Fibroblast of skin of left quadriceps (primary cell): Measurements from ENCODE around the gene PITX3.
"Not testable (repeated sequence)": the region's sequence is repeated elsewhere in the genome, so short reads cannot be mapped to it uniquely, and the experiment has no call there.

Source experiments
- DNase-seq, 2 experiments: peaks; one replicate each; pipeline ENCODE4 v3.0.0-alpha.2; 2013; ENCODE audit warnings: low read depth in 2 of 2

PITX3 gene

DNA sequence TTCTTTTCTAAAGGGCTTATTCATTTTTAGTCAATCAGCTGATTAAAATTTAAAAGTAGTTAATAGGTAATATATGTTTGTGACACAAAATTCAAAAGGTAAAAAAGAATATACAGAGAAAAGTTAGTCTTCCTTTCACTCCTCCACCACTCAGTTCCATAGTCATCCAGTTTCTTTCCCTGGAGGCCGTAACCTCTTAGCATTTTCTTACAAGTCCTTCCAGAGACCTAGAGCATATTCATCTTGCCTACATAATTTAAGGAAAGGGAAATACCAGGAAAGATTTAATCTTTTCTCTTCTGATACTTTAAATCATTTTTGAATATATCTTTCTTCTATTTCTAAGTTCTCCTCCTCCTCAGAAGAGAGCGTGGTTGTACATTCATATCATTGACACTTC lies 14.1 kb upstream of the PITX3 start:
- DNase-seq: no peak

GRCh38 chr10:102254426-102254825 lies 13.1 kb upstream of the PITX3 start:
- no peak for DNase-seq

DNA sequence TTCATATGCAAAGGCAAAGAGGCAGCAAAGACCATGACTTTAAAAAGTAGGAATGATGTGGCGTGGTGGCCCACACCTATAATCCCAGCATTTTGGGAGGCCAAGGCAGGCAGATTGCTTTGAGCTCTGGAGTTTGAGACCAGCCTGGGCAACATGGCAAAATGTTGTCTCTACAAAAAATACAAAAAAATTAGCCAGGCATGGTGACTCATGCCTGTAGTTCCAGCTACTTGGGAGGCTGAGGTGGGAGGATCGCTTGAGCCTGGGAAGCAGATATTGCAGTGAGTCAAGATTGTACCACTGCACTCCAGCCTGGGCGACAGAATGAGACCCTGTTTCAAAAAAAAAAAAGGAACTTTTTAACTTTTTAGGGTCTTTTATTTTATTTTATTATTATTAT lies 11.2 kb upstream of the PITX3 start:
- not testable (repeated sequence) for DNase-seq

DNA sequence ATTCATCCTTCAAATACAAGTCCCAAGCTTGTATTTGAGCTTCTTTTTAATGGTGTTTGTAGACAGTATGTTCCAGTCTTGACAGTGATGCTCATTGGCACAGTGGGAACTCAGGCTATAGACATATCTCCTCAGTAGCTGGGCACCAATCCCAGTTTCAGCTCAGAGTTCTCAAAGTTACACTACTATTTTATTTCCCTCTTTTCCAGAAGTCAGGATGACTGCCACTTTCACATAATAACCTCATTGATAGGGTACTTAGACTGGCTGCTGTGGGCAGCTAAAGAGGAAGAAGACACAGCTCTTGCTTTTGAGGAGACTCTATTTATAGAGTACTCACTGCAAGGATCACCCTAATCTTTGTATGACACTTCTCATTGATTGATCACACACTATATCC lies 6.4 kb upstream of the PITX3 start:
- no peak for DNase-seq

- DNase-seq: no peak
Observed at GRCh38 chr10:102246261-102246660, 4.9 kb upstream of the PITX3 start.

DNA sequence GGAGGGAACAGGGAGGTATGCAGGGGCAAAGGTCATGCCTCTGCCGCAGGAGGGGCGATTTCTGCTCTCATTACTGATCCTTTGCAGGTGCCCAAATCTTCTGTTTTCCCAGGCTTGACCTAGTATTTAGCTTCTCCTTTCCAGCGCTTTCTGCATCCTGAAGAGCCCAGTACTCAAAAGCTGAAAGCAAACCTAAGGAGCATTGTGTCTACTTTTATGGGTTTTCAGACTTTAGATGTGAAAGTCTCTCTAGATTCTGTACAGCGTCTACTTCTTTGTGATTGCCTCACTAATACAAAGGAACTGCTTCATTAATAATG lies 4.6 kb upstream of the PITX3 start:
- DNase-seq: no peak

GRCh38 chr10:102245082-102245931 lies 4.0 kb upstream of the PITX3 start, which contains the start of gene GBF1:
TSS of gene GBF1 (plus strand) at chr10:102245532. CDS start at chr10:102258939, 13,407 bp downstream.
- peak; percentile 100 for DNase-seq

DNA sequence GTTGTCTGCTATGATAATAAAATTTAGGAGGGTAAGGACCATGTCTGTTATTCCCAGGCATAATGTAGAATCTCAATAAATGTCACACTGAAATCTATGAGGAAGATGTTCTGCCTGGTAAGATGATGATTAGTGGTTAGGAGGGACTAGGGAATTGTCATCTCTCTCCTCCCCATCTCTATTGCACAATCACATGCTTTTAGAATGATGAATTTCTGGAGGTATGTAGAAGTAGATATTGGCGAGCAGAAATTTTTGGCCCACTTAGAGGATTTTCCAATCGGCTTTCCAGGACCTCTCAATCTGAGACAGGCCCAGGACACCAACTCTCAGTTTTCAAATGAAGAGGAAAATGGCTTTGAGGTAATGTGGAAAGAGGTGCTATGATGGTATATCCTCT lies 2.0 kb upstream of the PITX3 start:
- DNase-seq: peak; percentile 74 to 77

GRCh38 chr10:102242118-102242485 lies 790 bp upstream of the PITX3 start:
- no peak for DNase-seq

DNA sequence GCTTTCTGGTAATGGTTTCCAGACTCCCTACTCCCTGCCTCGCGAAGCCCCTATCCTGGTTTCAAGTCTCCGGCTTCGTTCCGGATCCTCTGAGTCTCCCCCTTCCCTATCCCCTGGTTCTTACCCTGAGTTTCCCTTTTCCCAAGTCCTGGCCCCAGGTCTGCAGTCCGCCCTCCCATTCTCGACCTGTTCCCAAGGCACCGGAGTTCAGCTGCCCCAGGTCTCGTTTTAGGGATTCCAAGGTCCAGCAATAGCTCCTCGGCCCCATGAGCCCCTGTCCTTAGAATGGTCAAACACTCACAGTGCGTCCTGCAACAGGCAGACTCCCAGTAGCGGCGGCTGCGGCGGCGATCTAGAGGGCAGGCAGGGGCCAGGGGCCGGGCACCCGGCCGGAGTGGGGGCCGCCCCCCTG lies 274 bp downstream of the PITX3 start:
- no peak for DNase-seq

DNA sequence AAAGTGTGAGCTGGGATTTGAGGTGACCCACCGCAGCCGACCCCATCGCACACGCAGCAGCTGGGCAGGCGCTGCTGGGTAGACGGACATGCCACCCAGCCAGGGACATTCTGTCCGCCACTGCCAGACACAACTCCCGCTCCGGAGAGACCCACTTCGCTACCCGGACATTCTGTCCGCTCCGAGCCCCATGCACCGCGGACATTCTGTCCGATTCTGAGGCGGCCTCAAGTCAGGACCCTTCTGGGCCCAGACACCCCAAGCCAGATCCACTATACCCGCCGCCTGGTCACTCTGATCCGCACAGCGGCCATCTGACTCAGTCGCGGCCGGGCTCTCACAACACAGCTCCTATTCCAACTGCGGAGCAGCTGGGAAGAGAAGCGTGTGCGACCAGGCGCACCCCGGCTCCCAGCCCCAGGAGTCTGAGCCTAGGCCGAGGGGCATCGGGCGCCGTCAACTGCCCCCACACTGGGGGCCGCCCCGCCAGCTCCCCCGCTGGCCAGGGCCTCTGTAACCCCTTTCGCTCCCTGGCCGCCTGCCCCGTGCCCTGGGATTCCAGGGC lies 763 bp downstream of the PITX3 start:
- DNase-seq: no peak

- DNase-seq: no peak
Observed at GRCh38 chr10:102237711-102238252, 3.5 kb downstream of the PITX3 start.

- no peak for DNase-seq
Observed at GRCh38 chr10:102236006-102236405, 5.3 kb downstream of the PITX3 start.

- DNase-seq: no peak
Observed at GRCh38 chr10:102235598-102235920, 5.8 kb downstream of the PITX3 start.

DNA sequence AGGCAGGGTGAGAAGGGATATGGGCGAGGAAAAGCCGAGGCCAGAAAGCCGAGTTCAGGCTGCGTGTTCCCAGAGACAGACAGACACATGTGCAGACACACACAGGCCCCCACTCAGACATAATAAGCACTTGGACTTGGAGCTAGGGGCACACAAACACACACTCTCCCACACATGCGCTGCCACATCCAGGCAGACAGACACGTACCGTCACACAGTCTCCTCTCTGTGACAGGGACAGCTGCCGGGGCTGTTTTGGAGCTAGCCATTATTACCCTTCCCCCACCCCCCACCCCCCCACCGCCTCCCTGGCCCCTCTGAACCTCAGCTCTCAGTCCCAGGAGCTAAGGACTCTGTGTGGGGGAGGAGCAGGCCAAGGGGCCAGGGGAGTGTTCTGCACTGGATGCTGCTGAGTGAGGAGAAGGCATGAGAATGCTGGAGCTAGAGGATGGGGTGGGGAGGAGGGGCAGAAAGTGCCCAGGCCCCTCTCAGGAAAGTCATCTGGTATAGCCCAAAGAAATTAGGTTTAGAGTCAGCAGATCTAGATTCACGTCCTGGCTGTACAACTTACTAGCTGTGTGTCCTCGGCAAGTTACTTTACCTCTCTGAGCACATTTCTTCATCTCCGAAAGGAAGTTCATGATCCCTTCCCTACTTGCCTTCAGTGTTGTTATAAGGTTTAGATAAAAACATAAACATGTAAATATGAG lies 6.3 kb downstream of the PITX3 start:
- DNase-seq: no peak

GRCh38 chr10:102233997-102234396 lies 7.3 kb downstream of the PITX3 start:
- DNase-seq: no peak

DNA sequence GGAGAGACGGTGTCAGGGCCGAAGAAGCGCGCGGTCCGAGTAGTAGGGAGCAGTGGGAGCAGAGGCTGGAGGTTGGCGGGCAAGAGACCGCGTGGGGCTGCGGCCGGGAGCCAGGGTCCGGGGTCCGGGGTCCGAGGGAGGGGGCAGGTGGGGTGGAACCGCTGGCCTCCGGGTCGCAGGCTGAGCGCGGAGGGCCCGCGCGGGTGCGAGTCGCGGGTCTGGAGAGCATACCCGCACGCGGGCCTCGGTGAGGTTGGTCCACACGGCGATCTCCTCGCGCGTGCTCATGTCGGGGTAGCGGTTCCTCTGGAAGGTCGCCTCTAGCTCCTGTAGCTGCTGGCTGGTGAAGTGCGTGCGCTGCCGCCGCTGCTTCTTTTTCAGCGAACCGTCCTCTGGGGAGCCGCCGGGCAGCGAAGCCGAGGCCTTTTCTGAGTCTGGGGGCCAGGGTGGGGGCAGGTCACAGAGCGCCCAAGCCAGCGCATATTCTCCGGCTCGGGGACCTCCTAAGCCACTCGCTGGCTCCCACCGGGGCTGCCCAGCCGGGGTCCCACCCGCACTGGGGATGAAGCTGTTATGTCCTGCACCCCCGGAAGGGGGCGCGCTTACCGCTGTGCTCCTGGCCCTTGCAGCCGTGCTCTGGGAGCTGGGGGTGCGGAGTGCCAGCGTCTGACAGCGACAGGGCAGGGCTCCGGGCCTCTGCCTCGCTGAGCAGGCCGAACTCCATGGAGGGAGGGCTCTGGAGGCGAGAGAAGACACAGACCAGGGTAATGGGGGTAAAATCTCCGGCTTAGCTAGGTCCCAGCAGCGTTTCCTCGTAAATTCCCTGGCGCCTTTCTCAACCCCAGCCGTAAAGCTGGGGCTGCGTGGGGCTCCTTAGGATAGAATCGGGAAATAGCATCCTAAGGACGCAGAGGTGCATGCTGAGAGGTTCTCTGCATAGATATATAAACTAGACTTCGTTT lies 9.7 kb downstream of the PITX3 start:
- DNase-seq: no peak

- DNase-seq: no peak
Observed at GRCh38 chr10:102230861-102231356, 10.4 kb downstream of the PITX3 start.

GRCh38 chr10:102230264-102230860 lies 10.9 kb downstream of the PITX3 start:
- DNase-seq: peak in 1 of 2 experiments; percentile 26

DNA sequence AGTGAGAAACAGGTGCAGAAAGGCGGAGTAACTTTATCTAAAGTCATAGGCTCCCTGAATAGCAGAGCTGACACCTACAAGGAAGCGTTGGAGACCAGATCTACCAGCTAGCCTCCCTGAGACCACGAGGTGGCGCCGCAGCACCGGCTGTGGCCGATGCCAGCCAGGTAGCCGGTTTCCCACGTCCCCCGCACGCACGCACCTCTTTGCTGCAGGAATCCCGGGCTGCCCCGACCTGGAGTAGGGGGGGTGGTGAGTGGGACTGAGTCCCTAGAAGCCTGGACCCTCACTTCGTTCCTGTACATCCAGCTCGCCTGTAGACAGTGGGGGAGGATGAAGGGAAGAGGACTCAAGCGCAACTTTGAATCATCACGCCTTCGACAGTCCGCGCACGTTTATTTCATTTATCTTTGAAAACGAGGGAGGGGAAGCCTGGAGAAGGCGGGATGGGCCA lies 11.5 kb downstream of the PITX3 start:
- peak in 1 of 2 experiments; percentile 23 for DNase-seq

DNA sequence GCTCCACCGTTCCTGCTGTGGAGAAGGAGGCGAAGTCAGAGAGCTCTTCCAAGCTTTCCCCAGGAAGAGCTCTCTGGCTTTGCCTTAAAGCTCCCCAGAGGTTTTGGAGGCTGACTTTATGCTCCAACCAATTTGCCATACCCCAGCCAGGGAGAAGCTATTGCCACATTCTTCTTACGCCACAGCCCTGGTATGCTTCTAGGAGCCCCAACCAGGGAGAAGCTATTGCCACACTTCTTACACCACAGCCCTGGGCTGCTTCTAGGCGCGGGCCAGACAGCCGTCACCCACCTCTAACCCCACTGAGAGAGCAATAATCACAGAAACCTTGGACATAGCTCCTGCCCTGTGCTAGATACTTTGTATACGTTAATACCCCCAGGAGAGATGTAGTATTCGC lies 14.3 kb downstream of the PITX3 start:
- peak; percentile 42 to 49 for DNase-seq
